Measurements from ENCODE around the gene COX6B2. TPM values are rescaled to one million over a fixed set of nuclear protein-coding genes. Genes with fewer than 3 reads are reported as not detected.

The COX6B2 gene
- total RNA-seq, 1 donor = not detected

DNA sequence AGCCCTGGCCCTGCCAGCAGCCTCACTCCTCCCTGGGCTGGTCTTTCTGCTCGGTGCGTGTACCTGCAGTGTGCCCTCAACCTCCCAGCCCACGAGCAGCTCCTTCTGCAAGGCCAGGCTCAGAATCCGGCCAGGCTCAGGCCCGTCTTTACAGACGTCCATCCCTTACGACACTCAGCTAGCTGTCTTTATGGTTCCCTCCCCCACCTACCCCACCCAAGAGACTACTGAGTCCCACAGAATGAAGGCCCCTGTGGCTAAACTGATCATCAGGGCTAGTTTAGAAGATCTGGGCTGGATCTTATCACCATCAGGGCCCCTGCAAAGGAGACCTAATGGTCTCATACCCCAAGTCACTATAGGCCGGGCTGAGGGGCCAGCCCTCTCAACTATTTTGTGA is 40.1 kb downstream of the COX6B2 start:
- no peak for DNase-seq (ENCODE audit: low read depth)
- TF ChIP-seq, protein P1, sequence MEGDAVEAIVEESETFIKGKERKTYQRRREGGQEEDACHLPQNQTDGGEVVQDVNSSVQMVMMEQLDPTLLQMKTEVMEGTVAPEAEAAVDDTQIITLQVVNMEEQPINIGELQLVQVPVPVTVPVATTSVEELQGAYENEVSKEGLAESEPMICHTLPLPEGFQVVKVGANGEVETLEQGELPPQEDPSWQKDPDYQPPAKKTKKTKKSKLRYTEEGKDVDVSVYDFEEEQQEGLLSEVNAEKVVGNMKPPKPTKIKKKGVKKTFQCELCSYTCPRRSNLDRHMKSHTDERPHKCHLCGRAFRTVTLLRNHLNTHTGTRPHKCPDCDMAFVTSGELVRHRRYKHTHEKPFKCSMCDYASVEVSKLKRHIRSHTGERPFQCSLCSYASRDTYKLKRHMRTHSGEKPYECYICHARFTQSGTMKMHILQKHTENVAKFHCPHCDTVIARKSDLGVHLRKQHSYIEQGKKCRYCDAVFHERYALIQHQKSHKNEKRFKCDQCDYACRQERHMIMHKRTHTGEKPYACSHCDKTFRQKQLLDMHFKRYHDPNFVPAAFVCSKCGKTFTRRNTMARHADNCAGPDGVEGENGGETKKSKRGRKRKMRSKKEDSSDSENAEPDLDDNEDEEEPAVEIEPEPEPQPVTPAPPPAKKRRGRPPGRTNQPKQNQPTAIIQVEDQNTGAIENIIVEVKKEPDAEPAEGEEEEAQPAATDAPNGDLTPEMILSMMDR (IDR thresholded peaks at IDR 0.05; ENCODE audit: insufficient read depth, low read length) = no peak
- H3K4me3 ChIP-seq (ENCODE audit: low read depth, low read length) = no peak overlapping the region

DNA sequence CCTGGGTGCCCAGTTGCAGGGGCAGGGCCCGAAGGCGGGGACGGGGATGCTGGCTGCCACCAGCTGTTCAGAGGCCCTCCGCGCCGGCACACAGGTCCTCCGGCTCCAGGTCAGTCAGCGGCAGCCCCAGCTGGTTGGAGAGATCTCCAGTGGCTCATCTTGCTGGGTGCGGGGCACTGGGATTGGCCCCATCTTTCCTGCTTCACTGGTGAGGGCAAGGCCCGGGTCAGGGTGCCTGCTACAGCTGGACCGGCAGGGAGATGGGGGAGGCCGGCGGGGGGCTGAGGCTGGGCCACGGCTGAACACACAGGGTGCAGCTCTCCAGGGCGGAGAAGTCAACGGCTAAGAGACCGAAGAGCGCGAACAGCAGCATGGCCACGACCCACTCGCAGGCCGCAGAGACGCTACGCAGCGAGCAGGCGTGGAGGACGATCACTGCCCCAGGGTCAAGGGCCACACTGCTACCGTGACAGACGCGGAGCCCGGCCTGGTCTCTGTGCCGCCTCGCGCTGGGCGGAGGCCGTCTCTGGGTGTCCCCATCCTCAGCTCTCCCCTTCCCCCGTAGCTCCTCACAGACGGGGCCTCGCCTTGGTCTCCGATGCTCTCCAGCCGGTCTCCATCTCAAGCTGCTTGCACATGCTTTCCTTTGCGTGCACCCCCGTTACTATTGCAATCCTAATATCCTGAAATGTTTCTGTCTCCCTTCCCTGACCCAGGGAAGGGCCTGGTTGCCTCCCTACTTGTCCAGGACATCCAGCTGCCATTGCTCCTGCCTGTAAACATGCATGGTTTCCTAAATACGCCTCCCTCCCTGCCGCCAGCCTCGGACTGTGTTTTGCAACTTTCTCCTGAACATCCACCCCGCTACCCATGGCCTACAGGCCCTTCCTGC is 41.7 kb downstream of the COX6B2 start:
- DNase-seq (ENCODE audit: low read depth) = no peak
- TF ChIP-seq, protein P1 (IDR thresholded peaks at IDR 0.05; ENCODE audit: insufficient read depth, low read length) = no peak
- H3K4me3 ChIP-seq (ENCODE audit: low read depth, low read length) = no peak overlapping the region

DNA sequence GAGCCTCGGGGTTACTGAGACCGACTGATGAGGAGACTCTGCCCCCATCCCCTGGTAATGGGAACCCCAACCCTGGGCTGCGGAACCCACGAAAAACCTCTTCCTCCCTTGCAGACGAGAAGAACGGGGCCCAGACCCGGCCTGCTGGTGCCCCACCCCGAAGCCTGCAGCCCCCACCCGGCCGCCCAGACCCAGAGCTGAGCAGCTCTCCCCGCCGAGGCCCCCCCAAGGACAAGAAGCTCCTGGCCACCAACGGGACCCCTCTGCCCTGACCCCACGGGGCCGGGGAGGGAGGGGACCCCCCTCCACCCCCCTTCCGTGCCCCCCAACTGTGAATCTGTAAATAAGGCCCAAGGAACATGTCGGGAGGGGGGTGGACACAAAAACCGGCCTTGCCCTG is 42.7 kb downstream of the COX6B2 start:
- H3K4me3 ChIP-seq (ENCODE audit: low read depth, low read length) = no peak overlapping the region
- no peak for DNase-seq (ENCODE audit: low read depth)
- TF ChIP-seq, protein P1 (IDR thresholded peaks at IDR 0.05; ENCODE audit: insufficient read depth, low read length) = no peak

DNA sequence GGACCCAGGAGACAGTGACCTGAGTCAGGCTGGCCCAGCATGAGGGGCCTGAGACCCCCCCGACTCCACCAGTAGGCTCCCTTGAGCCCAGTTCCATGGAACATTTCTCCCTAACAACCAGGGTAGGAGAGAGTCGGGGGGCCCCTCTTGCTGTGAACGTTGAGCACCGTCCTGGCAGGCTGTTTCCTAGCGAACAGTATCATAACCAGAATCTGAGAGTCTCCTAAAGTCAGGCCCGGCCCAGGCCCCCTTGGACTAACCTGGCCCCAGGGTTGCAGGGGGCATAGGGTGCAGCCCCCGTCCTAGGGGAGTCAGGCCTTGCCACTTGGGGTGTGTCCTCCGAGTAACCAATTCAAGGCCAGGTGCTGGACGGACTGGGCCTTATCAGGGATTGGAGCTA is 43.1 kb downstream of the COX6B2 start:
- no peak overlapping the region for H3K4me3 ChIP-seq (ENCODE audit: low read depth, low read length)
- TF ChIP-seq, protein P1 (IDR thresholded peaks at IDR 0.05; ENCODE audit: insufficient read depth, low read length) = no peak
- DNase-seq (ENCODE audit: low read depth) = no peak

DNA sequence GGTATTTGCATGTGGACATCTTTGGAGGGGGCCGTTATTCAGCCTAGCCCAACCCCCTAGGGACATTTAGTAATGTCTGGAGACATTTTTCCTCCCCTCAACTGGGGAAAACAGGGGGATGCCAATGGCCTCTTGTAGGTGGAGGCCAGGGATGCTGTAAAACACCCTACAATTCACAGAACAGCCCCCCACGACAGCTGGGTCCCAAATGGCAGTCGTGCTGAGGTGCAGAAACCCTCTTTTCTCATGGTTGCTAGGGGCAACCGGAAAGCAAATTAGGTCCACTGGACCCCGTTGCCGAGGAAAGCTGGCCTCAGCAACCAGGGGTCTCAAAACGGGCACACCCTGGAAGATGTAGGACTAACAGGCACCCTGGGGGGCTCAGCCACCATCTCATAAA is 44.0 kb downstream of the COX6B2 start:
- DNase-seq (ENCODE audit: low read depth) = no peak
- TF ChIP-seq, protein P1 (IDR thresholded peaks at IDR 0.05; ENCODE audit: insufficient read depth, low read length) = no peak

DNA sequence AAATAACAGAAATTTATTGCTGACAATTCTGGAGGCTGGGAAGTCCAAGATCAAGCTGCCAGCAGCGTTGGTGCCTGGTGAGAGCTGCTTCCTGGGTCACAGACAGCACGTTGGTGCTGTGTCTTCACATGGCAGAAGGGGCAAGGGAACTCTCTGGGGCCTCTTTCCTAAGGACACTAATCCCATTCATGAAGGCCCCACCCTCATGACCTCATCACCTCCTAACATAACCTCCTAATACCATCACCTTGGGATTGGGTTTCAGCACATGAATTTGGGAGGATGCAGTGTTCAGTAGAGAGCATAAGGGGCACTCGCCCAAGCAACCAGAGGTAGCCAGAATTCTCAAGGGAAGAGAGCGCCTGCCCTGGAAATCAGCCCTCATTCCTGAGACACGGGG is 45.1 kb downstream of the COX6B2 start:
- no peak overlapping the region for H3K4me3 ChIP-seq (ENCODE audit: low read depth, low read length)
- TF ChIP-seq, protein P1 (IDR thresholded peaks at IDR 0.05; ENCODE audit: insufficient read depth, low read length) = no peak
- DNase-seq (ENCODE audit: low read depth) = no peak

More for the DNA sequence above, 44.0 kb downstream of the COX6B2 start:
- H3K4me3 ChIP-seq (ENCODE audit: low read depth, low read length) = no peak overlapping the region

Data from fibroblast of the aortic adventitia (primary cell).